OCI-LY1 (cell line): Measurements from ENCODE around the gene TMEM185A.
"Not testable (repeated sequence)": the region's sequence is repeated elsewhere in the genome, so short reads cannot be mapped to it uniquely, and the experiment has no call there.

Source experiments
- H2AFZ ChIP-seq: fragments of 200-600 bp; sonication (generic), shearing (Covaris generic); 2 replicates; pipeline ENCODE4 v1.6.0; 2014; ENCODE audit warnings: antibody characterized with exemption, mild to moderate bottlenecking, low read length
- H3F3A ChIP-seq: fragments of 200-600 bp; sonication (generic), shearing (Covaris generic); 2 replicates; pipeline ENCODE4 v1.6.0; 2014; ENCODE audit warnings: mild to moderate bottlenecking, antibody characterized with exemption, low read length, moderate library complexity; ENCODE audit not compliant: insufficient read depth
- H3K27ac ChIP-seq: fragments of 200-600 bp; sonication (generic); 2 replicates; pipeline ENCODE4 v1.5.1; 2014; ENCODE audit warnings: low read length, mixed run types, mild to moderate bottlenecking, low read depth; ENCODE audit not compliant: poor library complexity, severe bottlenecking
- H3K27me3 ChIP-seq: fragments of 200-600 bp; sonication (generic); 2 replicates; pipeline ENCODE4 v1.6.0; 2014; ENCODE audit warnings: antibody characterized with exemption, mild to moderate bottlenecking, low read length, moderate library complexity; ENCODE audit not compliant: insufficient read depth
- H3K36me3 ChIP-seq: fragments of 200-600 bp; sonication (generic); 2 replicates; pipeline ENCODE4 v1.6.1; 2014; ENCODE audit warnings: mild to moderate bottlenecking, antibody characterized with exemption, low read length, moderate library complexity, mixed read lengths; ENCODE audit not compliant: insufficient read depth
- H3K4me1 ChIP-seq: fragments of 200-600 bp; sonication (generic); 2 replicates; pipeline ENCODE4 v1.5.1; 2014; ENCODE audit warnings: mild to moderate bottlenecking, low read length, moderate library complexity; ENCODE audit not compliant: insufficient read depth, severe bottlenecking
- H3K4me2 ChIP-seq: fragments of 200-600 bp; sonication (generic), shearing (Covaris generic); 2 replicates; pipeline ENCODE4 v1.6.1; 2014; ENCODE audit warnings: low read length
- H3K4me3 ChIP-seq: fragments of 200-600 bp; sonication (generic); 2 replicates; pipeline ENCODE4 v1.5.1; 2014; ENCODE audit warnings: low read length, low read depth, mild to moderate bottlenecking, mixed read lengths; ENCODE audit not compliant: poor library complexity, severe bottlenecking
- H3K79me2 ChIP-seq: fragments of 200-600 bp; shearing (Covaris generic); 2 replicates; pipeline ENCODE4 v1.6.1; 2016; ENCODE audit warnings: mixed run types, low read length, mixed read lengths; ENCODE audit not compliant: insufficient read depth
- H3K9ac ChIP-seq: fragments of 200-600 bp; sonication (generic), shearing (Covaris generic); 2 replicates; pipeline ENCODE4 v1.6.1; 2014; ENCODE audit warnings: mild to moderate bottlenecking, low read length, mixed read lengths
- H3K9me2 ChIP-seq: fragments of 200-600 bp; sonication (generic), shearing (Covaris generic); 2 replicates; pipeline ENCODE4 v1.6.1; 2014; ENCODE audit warnings: low read depth, mild to moderate bottlenecking, low read length, mixed read lengths
- H3K9me3 ChIP-seq: fragments of 200-600 bp; shearing (Covaris generic); 2 replicates; pipeline ENCODE4 v1.6.1; 2014; ENCODE audit warnings: low read length, mixed read lengths
- H4K20me1 ChIP-seq: fragments of 200-600 bp; sonication (generic), shearing (Covaris generic); 2 replicates; pipeline ENCODE4 v1.6.0; 2016; ENCODE audit warnings: mild to moderate bottlenecking, low read length; ENCODE audit not compliant: insufficient read depth
- EZH2 ChIP-seq: fragments of 200-600 bp; sonication (generic), shearing (Covaris generic); IDR thresholded peaks from 2 replicates; pipeline ENCODE4 v1.8.0; 2017; ENCODE audit warnings: borderline replicate concordance, mixed run types, mild to moderate bottlenecking, antibody characterized with exemption, low read length, moderate library complexity, mixed read lengths
- TF ChIP-seq, protein P1 (sequence below): fragments of 200-600 bp; sonication (generic), shearing (Covaris generic); IDR thresholded peaks from 2 replicates; pipeline ENCODE4 v1.5.1; 2017; ENCODE audit warnings: mild to moderate bottlenecking, antibody characterized with exemption, low read length, moderate library complexity, mixed read lengths

TMEM185A gene

DNA sequence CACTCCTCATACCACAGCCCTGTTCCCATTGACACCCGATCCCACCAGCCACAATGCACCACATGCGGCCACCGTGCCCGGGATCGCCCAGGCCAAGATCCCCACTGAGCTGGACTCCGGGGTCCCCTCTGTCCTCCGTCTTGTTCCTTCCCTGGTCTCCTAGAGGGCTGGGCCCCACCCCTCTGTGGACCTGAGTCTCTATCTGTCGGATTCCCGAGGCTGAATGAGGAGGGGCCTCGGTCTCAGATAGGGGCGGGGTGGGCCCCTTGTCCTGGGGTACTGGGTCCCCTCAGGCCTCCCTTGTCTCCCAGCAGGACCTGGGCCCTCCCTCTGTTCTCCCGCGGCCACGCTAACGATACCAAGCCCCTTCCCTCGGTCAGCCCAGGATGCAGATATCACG is 46.0 kb downstream of the TMEM185A start:
- not testable (repeated sequence) for H3K9me3 ChIP-seq, H3K9me2 ChIP-seq, H3K9ac ChIP-seq, H2AFZ ChIP-seq, H3K4me3 ChIP-seq, H3K27ac ChIP-seq, H3K27me3 ChIP-seq, H3K4me2 ChIP-seq, H3F3A ChIP-seq, H4K20me1 ChIP-seq, H3K36me3 ChIP-seq, H3K4me1 ChIP-seq, H3K79me2 ChIP-seq

DNA sequence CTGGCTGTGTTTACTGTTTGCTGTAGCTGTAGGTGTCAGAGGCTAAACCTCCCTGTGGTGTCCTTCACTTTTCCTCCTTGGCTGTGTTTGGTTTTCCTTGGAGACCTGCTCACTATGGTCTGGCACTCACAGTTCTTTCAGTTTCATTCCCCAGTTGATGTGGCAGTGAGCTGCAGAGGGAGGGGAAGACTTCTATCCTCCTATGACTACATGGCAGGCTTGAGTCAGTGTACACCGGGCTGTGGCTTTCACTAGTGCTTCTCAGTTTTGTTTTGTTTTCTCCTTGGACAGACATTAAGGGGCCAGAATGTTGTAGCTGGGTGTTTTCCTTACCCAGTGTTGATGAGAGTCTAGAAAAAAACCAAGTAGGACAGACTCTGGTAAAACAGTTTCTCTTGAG is 58.1 kb downstream of the TMEM185A start:
- H3K27me3 ChIP-seq, H3K4me1 ChIP-seq, H2AFZ ChIP-seq, H3K36me3 ChIP-seq, H3K9ac ChIP-seq, H3K4me3 ChIP-seq, H3K27ac ChIP-seq, H4K20me1 ChIP-seq, H3K79me2 ChIP-seq, H3K4me2 ChIP-seq, H3F3A ChIP-seq, H3K9me3 ChIP-seq, H3K9me2 ChIP-seq: not testable (repeated sequence)

DNA sequence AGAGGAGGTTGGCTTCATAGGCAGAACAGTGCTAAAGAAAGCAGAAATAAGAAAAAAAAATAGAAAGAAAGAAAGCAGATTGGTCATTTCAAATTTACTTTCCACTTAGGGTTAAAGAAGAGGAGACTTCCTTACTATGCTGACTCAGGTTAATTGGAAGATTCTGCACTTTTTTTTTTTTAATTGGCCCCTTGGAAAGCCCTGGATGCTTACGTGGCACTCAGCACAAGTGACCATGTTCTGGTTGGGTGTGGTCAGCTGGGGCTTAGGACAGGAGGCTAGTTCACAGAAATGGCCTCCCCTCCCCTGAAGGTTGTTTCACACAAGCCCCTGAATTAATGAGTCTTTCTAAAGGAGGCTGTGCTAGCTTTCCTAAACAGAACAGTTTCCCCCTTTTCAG is 58.8 kb downstream of the TMEM185A start:
- Histone ChIP-seq H3K27me3 (no peaks in the 10 kb centered on the region), H4K20me1 (no peaks in the 10 kb centered on the region), H3K4me3 (no peak overlapping the region), H3K9me2 (no peaks in the 10 kb centered on the region), H3K79me2 (no peaks in the 10 kb centered on the region), H3K4me1 (no peaks in the 10 kb centered on the region), H3F3A (no peaks in the 10 kb centered on the region), H3K4me2 (no peak overlapping the region), H2AFZ (no peak overlapping the region), H3K27ac (no peak overlapping the region), H3K9me3 (no peaks in the 10 kb centered on the region), H3K9ac (no peak overlapping the region), H3K36me3 (no peaks in the 10 kb centered on the region)
- no peak for TF ChIP-seq EZH2
- TF ChIP-seq, protein P1, sequence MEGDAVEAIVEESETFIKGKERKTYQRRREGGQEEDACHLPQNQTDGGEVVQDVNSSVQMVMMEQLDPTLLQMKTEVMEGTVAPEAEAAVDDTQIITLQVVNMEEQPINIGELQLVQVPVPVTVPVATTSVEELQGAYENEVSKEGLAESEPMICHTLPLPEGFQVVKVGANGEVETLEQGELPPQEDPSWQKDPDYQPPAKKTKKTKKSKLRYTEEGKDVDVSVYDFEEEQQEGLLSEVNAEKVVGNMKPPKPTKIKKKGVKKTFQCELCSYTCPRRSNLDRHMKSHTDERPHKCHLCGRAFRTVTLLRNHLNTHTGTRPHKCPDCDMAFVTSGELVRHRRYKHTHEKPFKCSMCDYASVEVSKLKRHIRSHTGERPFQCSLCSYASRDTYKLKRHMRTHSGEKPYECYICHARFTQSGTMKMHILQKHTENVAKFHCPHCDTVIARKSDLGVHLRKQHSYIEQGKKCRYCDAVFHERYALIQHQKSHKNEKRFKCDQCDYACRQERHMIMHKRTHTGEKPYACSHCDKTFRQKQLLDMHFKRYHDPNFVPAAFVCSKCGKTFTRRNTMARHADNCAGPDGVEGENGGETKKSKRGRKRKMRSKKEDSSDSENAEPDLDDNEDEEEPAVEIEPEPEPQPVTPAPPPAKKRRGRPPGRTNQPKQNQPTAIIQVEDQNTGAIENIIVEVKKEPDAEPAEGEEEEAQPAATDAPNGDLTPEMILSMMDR = no peak

DNA sequence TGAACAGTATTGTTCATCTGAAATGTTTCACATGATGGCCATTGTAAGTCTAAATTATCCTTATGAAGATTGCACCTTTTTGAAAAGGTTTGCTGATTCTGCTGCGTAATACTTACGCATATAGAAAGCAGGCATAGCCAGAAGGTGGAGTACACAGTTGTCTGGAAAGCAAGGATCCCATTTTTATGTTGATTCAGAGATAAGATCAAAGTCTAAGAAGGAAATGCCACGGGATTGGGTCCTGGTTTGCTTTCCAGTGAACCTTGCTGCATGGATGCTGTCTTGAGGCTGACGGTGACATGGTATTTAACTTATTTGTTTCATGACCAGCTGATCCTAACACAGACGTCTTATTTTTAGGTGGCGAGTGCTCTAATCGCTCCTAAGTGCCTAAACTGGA is 59.8 kb downstream of the TMEM185A start:
- no peak for TF ChIP-seq EZH2
- TF ChIP-seq, protein P1 = no peak
- H3K27ac ChIP-seq = no peak overlapping the region
- no peaks in the 10 kb centered on the region for H3K9me3 ChIP-seq
- H3K9ac ChIP-seq = no peak overlapping the region
- H3K4me3 ChIP-seq = no peak overlapping the region
- H3F3A ChIP-seq = no peaks in the 10 kb centered on the region
- no peaks in the 10 kb centered on the region for H3K36me3 ChIP-seq
- H2AFZ ChIP-seq = no peak overlapping the region
- H3K4me1 ChIP-seq = no peaks in the 10 kb centered on the region
- no peak overlapping the region for H3K4me2 ChIP-seq
- H3K9me2 ChIP-seq = no peaks in the 10 kb centered on the region
- no peaks in the 10 kb centered on the region for H3K27me3 ChIP-seq
- no peaks in the 10 kb centered on the region for H3K79me2 ChIP-seq
- H4K20me1 ChIP-seq = no peaks in the 10 kb centered on the region
